Osteocyte (in vitro differentiated cells): ENCODE data around the gene ZSCAN4. TPM values are rescaled to one million over a fixed set of nuclear protein-coding genes. Genes with fewer than 3 reads are reported as not detected.

Experiments used
- DNase-seq: peaks from one replicate; pipeline ENCODE4 v3.0.0; 2021; ENCODE audit warnings: mixed read lengths; ENCODE audit not compliant: unreplicated experiment; ENCODE audit errors: extremely low spot score
- H3K27ac Mint-ChIP-seq: one replicate; pipeline ENCODE4 v1.8.0; 2021; ENCODE audit warnings: mild to moderate bottlenecking, mixed read lengths; ENCODE audit not compliant: unreplicated experiment
- H3K27me3 Mint-ChIP-seq: one replicate; pipeline ENCODE4 v1.8.0; 2021; ENCODE audit warnings: mixed read lengths; ENCODE audit not compliant: unreplicated experiment
- H3K36me3 Mint-ChIP-seq: one replicate; pipeline ENCODE4 v1.8.0; 2021; ENCODE audit warnings: mixed read lengths; ENCODE audit not compliant: unreplicated experiment
- H3K4me1 Mint-ChIP-seq: one replicate; pipeline ENCODE4 v1.8.0; 2021; ENCODE audit warnings: mixed read lengths; ENCODE audit not compliant: unreplicated experiment
- H3K4me3 Mint-ChIP-seq: one replicate; pipeline ENCODE4 v1.8.0; 2021; ENCODE audit warnings: mild to moderate bottlenecking, moderate library complexity, mixed read lengths; ENCODE audit not compliant: unreplicated experiment
- H3K9me3 Mint-ChIP-seq: one replicate; pipeline ENCODE4 v1.8.0; 2021; ENCODE audit warnings: mixed read lengths; ENCODE audit not compliant: unreplicated experiment
- CTCF ChIP-seq: fragments of 200-600 bp; sonication (generic); IDR thresholded peaks from 2 replicates; pipeline ENCODE4 v1.5.0; 2021; ENCODE audit warnings: antibody characterized with exemption, mild to moderate bottlenecking, moderate library complexity
- total RNA-seq: library from RNA; stranded (reverse); gene quantifications from 2 replicates; pipeline ENCODE4 v1.2.1, GENCODE V29; 2021

ZSCAN4 gene
- total RNA-seq, 1 donor from 2014 or later = not detected

GRCh38 chr19:57633832-57634131, 35.0 kb upstream of the ZSCAN4 start:
- H3K36me3 Mint-ChIP-seq = peaks cover 54% of the 10 kb centered on the region
- H3K4me3 Mint-ChIP-seq = peak overlapping the region; percentile 96
- no peak for TF ChIP-seq CTCF
- H3K27ac Mint-ChIP-seq = peak overlapping the region; percentile 80
- no peaks in the 10 kb centered on the region for H3K27me3 Mint-ChIP-seq
- peak; percentile 62 for DNase-seq
- H3K4me1 Mint-ChIP-seq = peaks cover 17% of the 10 kb centered on the region
- H3K9me3 Mint-ChIP-seq = peaks cover 43% of the 10 kb centered on the region

GRCh38 chr19:57637379-57637778, 31.4 kb upstream of the ZSCAN4 start:
- Mint-ChIP-seq H3K27ac (no peak overlapping the region), H3K9me3 (peaks cover 58% of the 10 kb centered on the region), H3K27me3 (no peaks in the 10 kb centered on the region), H3K4me1 (peaks cover 17% of the 10 kb centered on the region), H3K36me3 (peaks cover 79% of the 10 kb centered on the region), H3K4me3 (no peak overlapping the region)
- no peak for TF ChIP-seq CTCF
- peak; percentile 19 for DNase-seq

GRCh38 chr19:57641715-57642234, 27.0 kb upstream of the ZSCAN4 start:
- Mint-ChIP-seq H3K4me1 (no peaks in the 10 kb centered on the region), H3K4me3 (no peak overlapping the region), H3K27ac (no peak overlapping the region), H3K9me3 (peaks cover 55% of the 10 kb centered on the region), H3K36me3 (peaks cover 66% of the 10 kb centered on the region), H3K27me3 (no peaks in the 10 kb centered on the region)
- DNase-seq = no peak
- no peak for TF ChIP-seq CTCF

- DNase-seq = peak; percentile 51
- peaks cover 55% of the 10 kb centered on the region for H3K9me3 Mint-ChIP-seq
- H3K27ac Mint-ChIP-seq = no peak overlapping the region
- no peaks in the 10 kb centered on the region for H3K27me3 Mint-ChIP-seq
- no peak overlapping the region for H3K4me3 Mint-ChIP-seq
- H3K36me3 Mint-ChIP-seq = peaks cover 59% of the 10 kb centered on the region
- H3K4me1 Mint-ChIP-seq = no peaks in the 10 kb centered on the region
- no peak for TF ChIP-seq CTCF
Measured at GRCh38 chr19:57642396-57643046, 26.2 kb upstream of the ZSCAN4 start.

- Mint-ChIP-seq H3K4me1 (no peaks in the 10 kb centered on the region), H3K36me3 (peaks cover 50% of the 10 kb centered on the region), H3K9me3 (peaks cover 54% of the 10 kb centered on the region), H3K4me3 (no peak overlapping the region), H3K27ac (no peak overlapping the region), H3K27me3 (no peaks in the 10 kb centered on the region)
- TF ChIP-seq CTCF = no peak
- no peak for DNase-seq
Measured at GRCh38 chr19:57643734-57644133, 25.0 kb upstream of the ZSCAN4 start.
